GM18519 (cell line): ENCODE data around the gene IFI27.
"Not testable (repeated sequence)": the region's sequence is repeated elsewhere in the genome, so short reads cannot be mapped to it uniquely, and the experiment has no call there.

Source experiments
- ATAC-seq: cut with Tn5 transposase; IDR thresholded peaks from one replicate; pipeline ENCODE4 v1.9.1; 2021; ENCODE audit warnings: mild to moderate bottlenecking, moderate library complexity; ENCODE audit not compliant: unreplicated experiment, low FRiP score

The IFI27 gene

DNA sequence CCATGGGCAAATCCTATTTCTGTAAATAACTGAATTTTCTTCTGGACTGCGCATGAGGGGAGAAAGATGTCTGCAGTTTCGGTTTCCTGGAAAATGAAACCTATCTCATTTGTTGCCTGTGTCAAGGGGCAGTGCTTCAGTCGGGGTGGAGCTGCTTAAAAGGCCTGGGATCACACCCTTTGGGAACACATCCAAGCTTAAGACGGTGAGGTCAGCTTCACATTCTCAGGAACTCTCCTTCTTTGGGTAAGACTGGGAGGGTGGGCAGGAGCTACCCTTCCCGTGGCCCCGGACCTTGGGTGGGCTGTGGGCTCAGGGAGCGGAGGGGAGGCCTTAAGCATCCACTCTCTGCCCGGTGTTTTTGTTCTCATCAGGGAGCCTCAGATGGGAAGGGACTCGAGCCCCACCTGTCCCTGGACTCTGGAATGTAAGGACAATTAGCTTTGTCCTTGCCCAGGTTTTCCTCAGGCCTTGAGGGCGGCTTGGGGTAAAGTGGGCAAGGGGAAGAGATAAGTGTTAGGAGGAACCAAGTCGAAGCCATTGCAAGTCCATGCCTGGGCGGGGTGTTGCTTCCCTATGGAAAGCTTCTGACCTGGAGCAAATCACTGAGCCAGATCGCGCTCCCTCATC is at the start of gene IFI27:
IFI27 (plus strand) TSS at position 185 of the 630 bp plus-strand sequence.
- no peak for ATAC-seq

DNA sequence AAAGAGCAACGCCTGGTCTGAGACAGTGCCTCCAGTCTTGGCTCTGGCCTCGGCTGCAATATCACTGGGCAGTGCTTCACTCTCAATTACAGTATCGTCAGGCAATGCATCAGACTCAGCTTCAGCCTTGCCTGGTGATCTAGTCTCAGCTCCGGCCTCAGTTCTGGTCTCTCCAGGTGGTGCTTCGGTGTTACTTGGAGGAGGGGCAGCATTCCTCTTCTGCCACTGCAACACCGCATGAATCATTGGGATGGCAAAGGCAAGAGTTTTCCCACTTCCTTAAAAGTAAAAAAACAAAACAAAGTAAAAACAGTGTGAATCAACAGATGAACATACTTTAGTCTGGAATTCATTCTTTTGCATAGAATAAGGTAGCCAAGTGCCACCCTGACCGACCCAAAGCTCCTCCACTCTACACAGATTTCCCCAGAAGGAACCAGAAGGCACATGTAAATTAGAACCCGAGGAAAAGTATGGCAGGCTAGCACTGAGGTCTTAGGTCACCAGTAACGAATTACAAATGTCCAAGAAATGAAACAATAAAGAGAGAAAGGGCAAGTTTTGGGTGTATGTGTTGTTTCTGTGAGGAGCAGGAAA is 48.1 kb upstream of the IFI27 start:
- no peak for ATAC-seq

DNA sequence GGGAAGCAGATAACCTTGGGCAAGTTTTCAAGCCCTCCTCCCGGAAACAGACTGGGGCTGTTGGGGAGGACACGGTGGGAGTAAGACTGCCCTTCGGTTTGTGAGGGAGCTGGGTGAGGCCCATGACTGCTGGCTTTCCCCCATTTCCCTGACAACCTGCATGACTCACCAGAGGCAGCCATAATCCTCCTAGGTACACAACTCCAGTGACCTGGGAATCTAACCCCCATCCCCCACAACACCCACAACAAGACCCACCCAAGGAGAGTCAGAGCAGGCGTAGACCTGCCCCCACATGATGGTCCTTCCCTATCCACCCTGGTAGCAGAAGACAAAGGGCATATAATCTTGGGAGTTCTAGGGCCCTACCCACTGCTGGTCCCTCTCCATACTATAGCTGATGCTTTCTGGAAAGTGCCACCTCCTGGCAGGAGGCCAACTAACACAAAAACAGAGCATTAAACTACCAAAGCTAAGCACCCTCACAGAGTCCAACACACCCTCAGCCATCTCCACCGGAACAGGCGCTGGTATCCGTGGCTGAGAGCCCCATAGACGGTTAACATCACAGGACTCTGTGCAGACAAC is 44.4 kb upstream of the IFI27 start:
- ATAC-seq: no peak

- not testable (repeated sequence) for ATAC-seq
These were observed 38.5 kb upstream of the IFI27 start for GRCh38 chr14:94072076-94072475.

DNA sequence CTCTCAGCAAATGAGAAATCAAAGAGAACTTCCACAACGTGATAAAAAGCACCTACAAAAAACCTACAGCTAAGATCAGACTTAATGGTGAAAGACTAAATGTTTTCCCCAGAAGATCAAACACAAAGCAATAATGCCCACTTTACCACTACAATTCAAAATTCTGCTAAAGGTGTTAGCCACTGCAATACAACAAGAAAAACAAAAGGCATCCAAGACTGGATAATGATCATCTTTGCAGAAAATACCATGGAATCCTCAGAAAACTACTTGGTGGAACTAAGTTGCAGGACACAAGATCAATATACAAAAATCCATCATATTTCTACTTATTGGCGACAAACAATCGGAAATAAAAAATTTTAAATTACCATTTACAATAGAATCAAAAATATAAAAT is 36.0 kb upstream of the IFI27 start:
- no peak for ATAC-seq

DNA sequence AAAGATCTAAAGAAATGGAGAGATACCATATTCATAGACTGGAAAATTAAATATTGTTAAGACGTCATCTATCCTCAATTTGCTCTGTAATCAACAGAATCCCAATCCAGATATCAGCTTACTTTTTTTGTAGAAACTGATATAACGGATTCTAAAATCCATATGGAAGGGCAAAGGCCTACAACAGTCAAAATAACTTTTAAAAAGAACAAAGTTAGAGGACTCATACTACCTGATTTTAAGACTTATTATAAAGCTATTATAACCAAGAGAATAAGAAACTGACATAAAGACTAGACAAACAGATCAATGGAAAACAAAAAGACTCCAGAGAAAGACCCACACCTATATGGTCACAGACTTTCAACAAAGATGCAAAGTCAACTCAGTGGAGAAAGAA is 35.5 kb upstream of the IFI27 start:
- no peak for ATAC-seq

- no peak for ATAC-seq
These were observed 33.3 kb upstream of the IFI27 start for GRCh38 chr14:94077111-94077821.

DNA sequence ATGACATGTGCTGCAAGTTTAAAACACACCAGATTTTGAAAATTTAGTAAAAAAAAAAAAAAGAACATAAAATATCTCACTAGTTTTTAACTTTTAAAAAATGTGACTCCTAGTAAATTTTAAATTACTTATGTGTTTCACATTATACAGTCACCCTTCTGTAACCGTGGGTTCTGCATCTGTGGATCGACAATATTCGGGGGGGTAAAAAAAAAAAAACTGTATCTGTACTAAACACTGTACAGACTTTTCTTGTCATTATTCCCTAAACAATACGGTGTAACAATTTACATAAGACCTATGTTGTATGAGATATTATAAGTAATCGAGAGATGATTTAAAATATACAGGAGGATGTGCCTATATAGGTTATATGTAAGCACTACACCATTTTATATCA is 32.7 kb upstream of the IFI27 start:
- ATAC-seq: no peak

- ATAC-seq: no peak
These were observed 30.5 kb upstream of the IFI27 start for GRCh38 chr14:94079891-94080620.

DNA sequence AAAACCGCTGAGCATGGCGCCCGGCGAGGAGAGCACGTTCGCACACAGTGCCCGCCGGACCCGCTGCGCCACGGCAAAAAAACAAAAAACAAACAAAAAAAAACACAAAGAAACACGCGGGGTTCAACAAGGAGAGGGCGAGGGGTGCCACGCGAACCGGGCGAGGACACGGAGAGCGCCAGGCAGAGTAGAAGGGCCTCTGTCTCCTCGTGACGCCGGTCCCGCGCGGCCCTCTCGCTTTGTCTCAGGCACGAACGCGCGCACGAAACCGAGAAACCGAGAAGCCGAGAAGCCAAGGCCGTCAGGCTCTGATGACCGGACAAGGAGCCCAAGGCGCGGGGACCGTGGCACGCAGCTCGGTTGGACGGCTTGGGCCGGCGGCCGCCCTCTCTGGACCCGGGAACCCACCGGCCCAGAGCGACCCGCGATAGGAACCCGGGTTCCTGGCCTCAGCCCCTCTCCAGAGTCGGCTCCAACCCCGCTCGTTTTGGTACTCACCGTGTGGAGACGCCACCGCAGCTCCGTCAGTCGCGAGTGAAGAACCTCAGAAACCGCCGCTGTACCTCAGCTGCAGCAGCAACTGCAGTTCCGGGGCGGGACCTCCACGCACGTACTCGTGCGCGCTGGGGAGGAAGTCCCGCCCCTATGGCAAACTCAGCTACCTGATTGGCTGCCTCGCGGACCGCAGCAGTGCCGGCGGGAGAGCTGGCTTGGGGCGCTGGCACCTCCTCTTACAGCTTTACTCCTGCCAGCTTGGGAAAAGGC is 29.7 kb upstream of the IFI27 start, which contains the start of the genes DDX24 and IFI27L1:
DDX24 (minus strand) TSS at position 582 of the 765 bp plus-strand sequence. CDS start 1,460 bp downstream, outside the sequence.
IFI27L1 (plus strand) TSS at position 690 of the 765 bp plus-strand sequence. CDS start 15,628 bp downstream, outside the sequence.
- ATAC-seq: peak; percentile 98

- peak; percentile 11 for ATAC-seq
These were observed 29.1 kb upstream of the IFI27 start for GRCh38 chr14:94081386-94081820.

DNA sequence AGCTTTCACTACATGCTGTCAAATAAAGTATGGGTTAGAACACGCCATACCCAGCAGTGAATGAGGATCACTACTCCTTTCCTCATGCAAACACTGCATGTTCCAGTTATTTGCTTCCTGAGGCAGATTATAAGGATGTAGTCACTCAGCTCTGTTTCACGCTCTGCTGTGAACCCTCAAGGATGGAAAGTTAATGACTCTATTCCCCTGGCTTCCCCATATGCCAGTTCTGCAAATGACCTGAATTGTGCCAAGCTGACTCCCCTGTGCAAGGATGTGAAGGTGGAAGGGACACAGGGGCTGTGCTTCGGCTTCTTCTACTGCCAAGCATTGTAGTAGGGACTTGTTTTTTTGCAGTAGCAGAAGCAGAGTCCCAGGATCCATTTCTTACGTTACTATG is 22.6 kb upstream of the IFI27 start:
- no peak for ATAC-seq

- ATAC-seq: no peak
These were observed 22.0 kb upstream of the IFI27 start for GRCh38 chr14:94088516-94088915.

- no peak for ATAC-seq
These were observed 21.1 kb upstream of the IFI27 start for GRCh38 chr14:94089479-94089878.

- no peak for ATAC-seq
These were observed 17.1 kb upstream of the IFI27 start for GRCh38 chr14:94093418-94093817.

- no peak for ATAC-seq
These were observed 13.4 kb upstream of the IFI27 start for GRCh38 chr14:94097091-94097490.

DNA sequence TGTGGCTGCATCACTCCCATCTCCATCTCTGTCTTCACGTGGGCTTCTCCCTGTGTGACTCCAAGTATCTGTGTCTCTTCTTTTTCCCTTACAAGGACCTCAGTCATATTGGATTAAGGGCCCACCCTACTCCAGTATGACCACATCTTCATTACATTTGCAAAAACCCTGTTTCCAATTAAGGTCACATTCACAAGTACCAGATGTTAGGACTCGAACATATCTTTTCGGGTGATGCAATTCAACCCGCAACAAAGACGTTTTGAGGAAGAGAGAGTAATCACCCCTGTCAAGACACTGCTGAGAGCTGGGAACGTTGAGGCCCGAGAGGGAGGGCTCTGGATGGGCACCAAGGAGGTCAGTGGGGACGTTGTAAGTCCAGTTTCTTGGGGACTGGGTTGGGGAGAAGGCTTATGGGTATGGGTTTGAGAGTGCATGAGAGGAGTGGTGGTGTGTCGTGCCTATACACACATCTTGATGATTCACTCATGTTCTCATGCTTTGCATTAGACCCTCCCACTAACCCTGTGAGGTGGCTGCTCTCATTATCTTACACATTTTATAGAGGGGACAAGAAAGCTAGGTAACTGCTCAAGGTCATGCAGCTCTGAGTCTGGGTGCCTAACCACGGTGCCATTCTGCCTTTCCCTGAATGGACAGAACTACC is 12.1 kb upstream of the IFI27 start:
- ATAC-seq: no peak

DNA sequence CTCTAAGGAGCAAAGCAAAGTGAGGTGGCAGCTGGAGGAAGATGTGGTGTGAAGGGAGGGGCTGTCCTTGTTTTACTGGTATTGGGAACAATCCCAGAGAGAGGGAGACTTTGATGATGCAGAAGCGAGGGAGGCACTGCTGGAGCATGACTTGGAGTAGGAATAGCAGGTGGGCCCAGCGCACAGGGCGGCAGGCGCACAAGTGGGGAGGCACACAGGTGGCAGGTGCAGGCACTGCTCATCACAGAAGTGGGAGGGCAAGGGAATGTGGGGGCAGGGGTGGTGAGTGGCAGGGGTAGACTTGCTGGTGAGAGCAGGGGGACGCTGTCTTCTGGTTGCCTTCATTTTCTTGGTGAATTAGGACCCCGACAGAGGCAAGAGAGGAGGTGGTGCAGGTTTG is 11.5 kb upstream of the IFI27 start:
- no peak for ATAC-seq

DNA sequence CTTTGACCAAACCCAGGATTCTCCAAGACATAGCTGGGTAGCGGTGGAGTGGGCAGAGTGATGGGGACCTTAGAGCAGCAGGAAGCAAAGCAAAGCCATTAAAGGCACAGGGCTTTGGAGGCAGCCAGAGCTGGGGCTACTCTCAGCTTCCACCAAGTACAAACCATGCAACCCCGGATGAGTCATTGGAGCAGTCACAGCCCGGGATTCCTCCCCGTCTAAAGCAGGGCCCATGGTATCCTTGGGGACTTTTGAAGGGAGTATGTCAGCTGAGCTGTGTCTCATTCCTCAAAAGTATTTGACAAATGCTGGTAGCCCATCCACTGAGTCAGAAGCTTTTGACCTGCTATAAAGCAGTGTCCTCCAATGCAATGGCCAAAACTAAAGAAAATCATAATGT is 9.7 kb upstream of the IFI27 start:
- no peak for ATAC-seq
